NCI-H128 (cell line): ENCODE results near the gene G2E3.

Source experiments
- DNase-seq: peaks from one replicate; lab custom pipeline; 2025; ENCODE audit not compliant: unreplicated experiment; lab: John Stamatoyannopoulos, UW

Gene G2E3

DNA sequence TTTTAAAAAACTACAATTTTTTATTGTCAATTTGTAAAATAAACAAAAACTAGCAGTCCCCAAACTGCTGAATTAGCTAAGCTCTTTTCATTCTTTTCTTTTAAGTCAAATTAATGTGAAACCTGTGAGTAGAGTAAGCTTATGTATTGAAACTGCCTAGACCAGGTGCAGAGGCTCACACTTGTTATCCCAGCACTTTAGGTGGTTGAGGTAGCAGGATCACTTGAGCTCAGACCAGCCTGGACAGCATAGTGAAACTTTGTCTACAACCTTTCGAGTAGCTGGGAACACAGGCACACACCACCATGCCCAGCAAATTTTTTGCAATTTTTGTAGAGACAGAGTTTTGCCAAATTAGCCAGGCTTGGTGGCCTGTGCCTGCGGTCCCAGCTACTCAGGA lies 89.5 kb downstream of the G2E3 start:
- no peak for DNase-seq

DNA sequence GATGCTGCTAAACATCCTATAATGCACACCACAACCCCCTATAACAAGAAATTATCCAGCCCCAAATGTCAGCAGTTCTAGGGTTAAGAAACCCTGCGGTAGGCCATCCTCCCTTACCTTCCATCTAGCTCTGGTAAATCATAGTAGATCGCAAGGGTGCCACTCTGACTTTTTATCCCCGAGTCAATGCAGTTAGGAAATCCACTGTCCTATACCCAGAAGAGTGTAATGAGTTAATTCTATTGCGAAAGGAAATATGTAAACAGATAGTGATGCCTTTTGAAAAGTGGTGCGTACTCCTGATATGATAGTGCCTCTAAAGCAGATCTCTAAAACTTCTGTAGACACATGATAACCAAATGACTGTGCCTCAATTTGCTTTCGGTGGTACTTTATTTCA lies 93.0 kb downstream of the G2E3 start:
- no peak for DNase-seq

DNA sequence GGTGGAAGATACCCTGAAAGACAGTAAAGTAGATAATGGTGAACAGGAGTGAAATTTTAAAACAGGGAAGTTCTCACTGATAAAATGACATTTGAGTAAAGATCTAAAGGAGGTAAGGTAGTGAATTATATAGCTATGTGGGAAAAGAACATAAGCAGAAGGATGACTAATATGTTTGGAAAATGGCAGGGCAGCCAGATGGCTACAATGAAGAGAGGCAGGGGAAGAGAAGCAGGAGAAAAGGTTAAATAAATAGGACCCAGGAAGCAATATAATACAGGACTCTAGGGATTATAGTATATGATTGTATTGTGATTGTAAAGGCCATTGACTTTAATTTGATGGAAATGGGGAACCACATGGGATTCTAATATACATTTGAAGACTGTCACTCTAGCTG lies 96.2 kb downstream of the G2E3 start:
- DNase-seq, result no peak

DNA sequence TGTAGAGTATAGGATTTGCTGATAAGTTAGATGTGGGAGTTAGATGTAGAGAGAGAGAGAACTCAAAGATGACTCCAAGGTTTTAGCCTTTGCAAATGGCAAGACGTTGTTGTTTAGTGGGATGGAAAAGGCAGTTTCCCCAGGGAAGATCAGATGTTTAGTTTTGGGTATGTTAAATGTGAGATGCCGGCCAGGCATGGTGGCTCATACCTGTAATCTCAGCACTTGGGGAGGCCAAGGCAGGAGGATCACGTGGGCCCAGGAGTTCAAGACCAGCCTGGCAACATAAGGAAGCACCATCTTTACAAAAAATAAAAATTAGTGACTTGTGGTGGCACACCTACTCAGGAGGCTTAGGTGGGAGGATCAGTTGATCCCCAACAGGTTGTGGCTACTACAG lies 96.7 kb downstream of the G2E3 start:
- DNase-seq, result no peak

DNA sequence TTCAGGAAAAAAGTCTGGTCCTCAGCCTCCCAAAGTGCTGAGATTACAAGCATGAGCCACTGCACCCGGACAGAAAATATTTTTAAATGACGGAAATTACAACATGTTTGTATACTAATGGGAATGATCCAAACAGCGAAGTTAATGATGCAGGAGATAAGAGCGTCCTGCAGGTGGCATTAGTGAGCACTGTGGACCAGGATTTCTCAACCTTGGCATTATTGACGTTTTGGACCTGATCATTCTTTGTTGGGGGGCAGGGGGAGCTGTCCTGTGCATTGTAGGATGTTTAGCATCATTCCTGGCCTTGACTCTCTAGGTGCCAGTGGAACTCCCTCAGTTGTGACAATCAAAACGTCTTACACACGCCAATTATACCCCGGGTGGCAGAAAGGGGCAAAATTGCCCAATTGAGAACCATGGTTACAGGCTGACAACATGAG lies 97.3 kb downstream of the G2E3 start:
- DNase-seq, result no peak

DNA sequence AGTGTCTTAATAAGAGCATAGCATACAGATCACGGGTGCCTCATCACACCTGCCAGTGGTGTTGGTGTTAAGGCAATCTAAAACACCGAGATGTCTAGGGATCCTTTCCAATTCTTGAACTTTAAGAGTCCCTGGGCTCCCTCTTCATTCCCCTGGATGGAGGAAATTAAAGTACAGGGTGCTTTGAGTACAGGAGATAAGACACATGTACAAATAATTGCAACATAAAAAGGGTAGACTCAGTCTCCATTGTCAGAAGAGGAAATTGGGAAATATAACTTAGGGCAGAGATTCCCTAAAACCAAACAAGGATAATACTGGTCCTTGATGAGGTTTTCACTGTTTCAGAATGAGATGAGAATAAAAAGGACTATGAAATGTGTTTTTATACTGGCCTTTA lies 98.1 kb downstream of the G2E3 start:
- DNase-seq, result no peak

DNA sequence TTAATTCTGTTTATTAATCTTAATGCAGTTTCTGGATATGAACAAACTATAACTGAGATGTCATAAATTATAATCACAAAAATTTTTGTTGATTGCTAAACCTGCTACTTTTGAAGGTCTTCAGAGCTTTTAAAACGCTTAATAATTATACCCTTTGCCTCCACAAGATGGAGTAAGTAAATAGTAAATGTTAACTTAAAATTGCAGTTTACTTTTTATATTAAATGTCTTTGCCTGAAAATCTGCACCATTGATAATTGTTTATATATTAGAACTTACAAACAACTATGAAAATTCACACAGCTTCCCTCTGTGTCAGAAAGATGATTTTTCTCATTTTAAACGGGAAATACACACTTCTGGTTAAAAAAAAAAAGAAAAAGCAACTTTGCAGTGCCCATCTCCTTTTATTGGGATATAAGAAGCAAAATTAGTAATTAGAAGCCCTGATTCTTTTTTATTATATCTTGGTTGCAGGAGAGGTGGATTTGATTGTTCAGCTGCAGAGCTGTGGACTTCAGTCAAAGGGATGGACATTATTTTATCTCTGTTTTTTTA lies 98.7 kb downstream of the G2E3 start:
- no peak for DNase-seq

DNA sequence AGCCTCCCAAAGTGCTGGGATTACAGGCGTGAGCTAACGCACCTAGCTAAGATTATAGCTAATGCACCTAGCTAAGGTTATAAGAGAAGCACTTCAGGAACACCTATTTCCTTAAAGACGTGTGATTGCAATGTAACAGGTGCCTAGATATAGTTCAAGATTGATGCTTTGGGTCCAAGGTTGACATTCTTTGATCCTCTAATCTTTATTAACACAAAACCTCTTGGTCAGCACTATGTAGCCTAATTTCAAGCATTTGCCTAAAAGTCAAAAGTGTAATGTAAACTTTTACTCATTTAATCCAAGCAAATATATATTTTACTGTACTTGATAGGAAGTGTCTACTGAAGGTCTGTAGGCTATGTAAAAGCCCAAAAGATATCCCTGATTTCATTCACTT lies 99.7 kb downstream of the G2E3 start:
- DNase-seq, result no peak

DNA sequence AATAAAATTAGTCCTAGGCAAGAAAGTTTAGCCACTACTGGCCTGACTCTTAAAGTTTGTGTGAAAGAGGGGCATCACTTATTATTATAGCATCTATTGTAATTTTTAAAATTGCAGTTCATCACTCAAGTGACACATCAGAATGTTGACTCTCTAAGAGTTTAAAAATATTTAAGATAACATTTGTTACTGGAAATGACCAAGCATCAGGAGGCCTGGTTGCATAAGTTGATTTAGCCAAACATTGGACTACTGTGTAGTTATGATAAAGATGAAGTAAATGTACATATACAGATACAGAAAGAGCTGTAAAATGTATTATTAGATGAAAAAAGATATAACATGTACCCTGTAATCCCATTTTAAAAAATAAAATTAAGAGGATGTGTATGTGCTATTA lies 110.6 kb downstream of the G2E3 start:
- DNase-seq, result no peak
